ENCODE measurements around the gene FGF12.

- TF ChIP-seq CTCF (IDR thresholded peaks at IDR 0.05) (no peak), POLR2A (IDR thresholded peaks at IDR 0.05) (no peak)
Measured at GRCh38 chr3:192091831-192092230, 635.5 kb downstream of the FGF12 start.
